ENCODE results near the gene PLAGL2.
"Not testable (repeated sequence)": the region's sequence is repeated elsewhere in the genome, so short reads cannot be mapped to it uniquely, and the experiment has no call there.

Gene PLAGL2, protein sequence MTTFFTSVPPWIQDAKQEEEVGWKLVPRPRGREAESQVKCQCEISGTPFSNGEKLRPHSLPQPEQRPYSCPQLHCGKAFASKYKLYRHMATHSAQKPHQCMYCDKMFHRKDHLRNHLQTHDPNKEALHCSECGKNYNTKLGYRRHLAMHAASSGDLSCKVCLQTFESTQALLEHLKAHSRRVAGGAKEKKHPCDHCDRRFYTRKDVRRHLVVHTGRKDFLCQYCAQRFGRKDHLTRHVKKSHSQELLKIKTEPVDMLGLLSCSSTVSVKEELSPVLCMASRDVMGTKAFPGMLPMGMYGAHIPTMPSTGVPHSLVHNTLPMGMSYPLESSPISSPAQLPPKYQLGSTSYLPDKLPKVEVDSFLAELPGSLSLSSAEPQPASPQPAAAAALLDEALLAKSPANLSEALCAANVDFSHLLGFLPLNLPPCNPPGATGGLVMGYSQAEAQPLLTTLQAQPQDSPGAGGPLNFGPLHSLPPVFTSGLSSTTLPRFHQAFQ

DNA sequence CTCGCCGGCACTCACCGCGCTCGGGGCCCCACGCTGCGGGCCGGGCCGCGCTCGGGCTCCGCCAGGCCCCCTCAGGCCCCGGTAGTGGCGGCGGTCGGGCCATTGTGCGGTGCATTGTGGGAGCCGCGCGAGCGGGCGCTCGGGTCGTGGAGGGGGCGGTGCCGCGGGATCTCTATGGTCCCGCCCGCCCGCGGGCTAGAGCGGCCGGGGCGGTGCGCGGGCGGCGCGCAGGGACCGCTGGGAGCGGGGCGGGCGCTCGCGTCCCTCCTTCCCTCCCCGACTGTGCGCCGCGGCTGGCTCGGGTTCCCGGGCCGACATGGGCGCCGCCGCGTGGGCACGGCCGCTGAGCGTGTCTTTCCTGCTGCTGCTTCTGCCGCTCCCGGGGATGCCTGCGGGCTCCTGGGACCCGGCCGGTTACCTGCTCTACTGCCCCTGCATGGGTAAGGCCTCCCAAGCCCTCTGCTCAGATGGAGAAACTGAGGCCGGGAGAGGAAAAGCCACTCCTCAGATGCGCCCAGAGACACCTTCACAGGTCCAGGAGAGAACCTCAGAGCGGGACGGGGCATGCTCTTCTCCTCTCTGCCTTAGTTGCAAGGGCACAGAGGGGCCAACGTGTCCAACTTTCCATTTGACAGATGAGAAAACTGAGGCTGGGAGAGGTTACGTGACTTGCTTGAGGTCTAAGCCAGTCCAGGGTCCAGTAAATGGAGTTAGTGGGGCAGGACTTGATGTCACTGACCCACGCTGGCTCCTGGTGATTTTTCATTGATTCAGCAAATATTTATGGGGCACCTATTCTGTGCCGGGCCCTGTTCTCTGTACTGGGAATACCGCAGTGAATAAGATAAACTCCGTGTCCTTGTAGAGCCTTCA is at the start of gene PLAGL2, which contains the start of gene POFUT1:
Gene PLAGL2 (minus strand): TSS at position 118 of the 873 bp plus-strand sequence. CDS start 5,565 bp downstream, outside the sequence.
Gene POFUT1 (plus strand): TSS at position 255 of the 873 bp plus-strand sequence. CDS start 62 bp downstream, at position 317.
- DNase-seq: peak; percentile 91

DNA sequence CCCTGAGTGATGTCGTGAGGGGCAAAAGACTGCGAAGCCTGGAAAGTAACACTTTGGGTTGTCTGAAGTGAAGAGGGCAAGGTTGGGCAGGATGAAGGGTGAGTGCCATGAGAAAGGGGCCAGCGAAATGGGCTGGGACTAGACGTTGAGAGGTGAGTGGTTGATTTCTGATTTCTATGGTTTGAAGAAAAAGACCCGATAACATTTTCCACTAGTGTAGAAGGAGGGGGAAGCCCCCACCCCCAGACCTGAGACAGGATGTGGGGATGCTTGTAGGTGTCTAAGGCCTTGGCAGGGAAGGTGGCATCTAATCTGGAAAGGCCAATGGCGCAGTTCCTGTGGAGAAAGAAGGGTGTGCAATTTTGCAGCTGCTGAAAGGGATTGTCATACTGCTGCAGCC is 44.6 kb upstream of the PLAGL2 start:
- no peak for DNase-seq

DNA sequence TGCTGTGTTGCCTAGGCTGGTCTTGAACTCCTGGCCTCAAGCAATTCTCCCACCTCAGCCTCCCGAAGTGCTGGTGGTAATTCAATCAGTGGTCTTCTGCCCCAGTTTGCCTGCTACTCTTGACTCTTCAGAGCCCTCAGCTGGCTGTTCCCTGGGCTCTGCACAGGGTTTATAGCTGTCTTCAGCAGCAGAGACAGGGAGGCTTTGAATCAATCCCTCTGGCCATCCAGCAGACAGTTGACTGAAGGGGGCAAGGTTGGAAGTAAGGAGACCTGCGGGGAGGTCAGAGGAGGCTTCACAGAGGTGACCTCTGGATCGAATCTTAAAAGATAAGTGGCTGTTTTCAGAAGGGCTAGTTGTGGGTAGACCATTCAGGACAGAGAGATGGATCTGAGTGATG is 43.9 kb upstream of the PLAGL2 start:
- no peak for DNase-seq

DNA sequence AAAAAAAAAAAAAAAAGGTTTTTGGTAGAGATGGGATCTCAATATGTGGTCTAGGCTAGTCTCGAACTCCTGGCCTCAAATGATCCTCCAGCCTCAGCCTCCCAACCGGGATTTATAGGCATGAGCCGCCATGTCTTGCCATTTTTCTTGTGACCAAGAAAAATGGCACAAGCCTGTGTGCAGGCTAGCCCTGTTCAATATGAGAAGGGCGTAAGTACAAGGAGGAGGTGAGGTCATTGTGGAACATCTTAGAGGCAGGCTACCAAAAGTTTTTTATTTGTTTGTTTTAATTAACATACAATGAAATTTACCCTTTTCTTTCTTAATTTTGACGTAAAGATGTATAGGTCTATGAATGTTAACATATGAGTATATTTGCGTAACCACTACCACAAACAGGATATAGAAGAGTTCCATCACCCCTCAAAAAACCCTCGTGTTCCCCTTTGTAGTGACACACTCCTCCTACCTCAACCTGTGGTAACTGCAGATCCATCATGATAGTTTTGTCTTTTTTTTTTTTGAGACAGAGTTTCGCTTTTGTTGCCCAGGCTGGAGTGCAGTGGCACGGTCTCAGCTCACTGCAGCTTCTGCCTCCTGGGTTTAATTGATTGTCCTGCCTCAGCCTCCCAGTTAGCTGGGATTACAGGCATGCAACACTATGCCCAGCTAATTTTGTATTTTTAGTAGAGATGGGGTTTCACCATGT is 41.6 kb upstream of the PLAGL2 start:
- no peak for DNase-seq

DNA sequence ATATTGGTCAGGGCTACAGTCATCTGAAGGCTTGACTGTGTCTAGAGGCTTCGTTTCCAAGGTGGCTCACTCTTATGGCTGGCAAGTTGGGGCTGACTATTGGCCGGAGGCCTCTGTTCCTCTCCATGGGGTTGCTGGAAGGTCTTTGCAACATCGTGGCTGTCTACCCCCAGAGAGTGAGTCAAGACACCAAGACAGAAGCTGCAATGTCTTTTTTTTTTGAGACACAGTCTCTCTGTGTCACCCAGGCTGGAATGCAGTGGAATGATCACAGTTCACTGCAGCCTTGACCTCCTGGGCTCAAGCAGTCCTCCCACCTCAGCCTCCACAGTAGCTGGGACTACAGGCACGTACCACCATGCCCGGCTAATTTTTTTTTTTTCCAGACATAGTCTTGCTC is 40.5 kb upstream of the PLAGL2 start:
- DNase-seq: no peak

DNA sequence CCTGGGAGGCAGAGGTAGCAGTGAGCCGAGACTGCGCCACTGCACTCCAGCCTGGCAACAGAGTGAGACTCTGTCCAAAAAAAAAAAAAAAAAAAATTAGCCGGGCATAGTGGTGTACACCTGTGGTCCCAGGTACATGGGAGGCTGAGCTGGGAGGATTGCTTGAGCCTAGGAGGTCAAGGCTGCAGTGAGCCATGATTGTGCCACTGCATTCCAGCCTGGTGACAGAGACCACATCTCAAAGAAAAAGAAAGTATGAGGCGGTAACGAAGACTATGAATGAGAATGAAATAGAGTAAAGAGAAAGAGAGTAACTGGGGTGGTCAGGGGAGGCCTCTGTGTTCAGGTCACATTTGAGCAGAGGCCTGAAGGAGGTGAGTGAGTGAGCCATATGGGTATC is 38.7 kb upstream of the PLAGL2 start:
- DNase-seq: not testable (repeated sequence)

DNA sequence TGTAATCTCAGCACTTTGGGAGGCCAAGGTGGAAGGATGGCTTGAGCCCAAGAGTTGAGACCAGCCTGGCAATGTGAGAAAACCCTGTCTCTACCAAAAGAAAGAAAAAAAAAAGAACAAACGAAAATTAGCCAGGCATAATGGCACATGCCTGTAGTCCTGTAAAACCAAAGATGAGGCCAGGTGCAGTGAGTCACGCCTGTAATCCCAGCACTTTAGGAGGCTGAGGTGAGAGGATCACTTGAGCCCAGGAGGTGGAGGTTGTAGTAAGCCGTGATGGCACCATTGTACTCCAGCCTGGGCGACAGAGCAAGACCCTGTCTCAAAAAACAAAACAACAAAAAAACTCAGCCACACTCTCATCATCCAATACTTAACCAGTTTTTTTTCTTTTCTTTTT is 37.4 kb upstream of the PLAGL2 start:
- no peak for DNase-seq

DNA sequence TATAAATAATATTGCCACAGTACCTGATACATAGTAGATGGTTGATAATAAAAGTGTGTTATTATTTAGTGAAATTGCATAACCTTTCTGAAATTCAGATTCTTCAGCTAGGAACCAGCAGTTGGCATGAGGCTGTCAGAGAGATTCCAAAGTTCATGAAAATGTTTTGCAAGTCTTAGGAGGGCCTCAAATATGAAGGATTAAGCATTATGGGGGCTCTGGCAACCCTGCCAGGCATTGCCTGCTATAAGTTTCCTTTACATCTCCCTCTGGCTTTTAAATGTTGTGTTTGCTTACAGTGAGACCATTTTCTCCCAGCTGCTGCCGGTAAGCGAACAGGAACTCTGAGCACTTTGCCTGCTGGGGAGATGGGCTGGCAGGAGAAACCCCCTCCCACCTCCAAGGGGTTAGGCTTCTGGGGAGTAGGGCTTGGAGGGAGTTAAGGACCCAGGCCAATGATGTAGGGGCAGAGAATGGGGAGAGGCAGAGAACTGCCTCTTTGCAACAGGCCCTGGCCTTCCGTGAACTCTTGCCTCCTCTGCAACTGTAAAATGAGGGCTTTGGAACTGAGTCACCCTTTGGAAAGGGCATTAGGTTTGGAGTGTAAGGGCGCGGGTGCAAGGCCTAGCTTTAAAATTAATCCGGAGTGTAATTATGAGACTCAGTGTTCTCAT is 36.7 kb upstream of the PLAGL2 start:
- no peak for DNase-seq

DNA sequence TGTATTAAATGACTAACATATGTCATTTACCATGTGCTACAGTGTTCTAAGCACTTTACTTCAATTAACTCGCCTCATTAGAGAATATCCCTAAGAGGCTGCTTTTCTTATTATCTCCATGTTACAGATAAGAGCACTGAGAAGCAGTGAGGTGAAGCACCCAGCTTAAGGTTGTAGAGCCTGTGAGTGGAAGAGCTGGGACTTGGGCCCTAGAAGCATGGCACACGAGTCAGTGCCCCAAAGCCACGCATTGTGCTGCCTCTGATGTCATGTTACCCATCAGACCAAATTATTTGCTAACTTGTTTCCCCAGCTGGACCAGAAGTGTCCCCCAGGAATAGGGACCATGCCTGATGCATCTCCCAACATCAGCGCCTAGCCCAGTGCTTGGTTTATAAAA is 34.3 kb upstream of the PLAGL2 start:
- no peak for DNase-seq

DNA sequence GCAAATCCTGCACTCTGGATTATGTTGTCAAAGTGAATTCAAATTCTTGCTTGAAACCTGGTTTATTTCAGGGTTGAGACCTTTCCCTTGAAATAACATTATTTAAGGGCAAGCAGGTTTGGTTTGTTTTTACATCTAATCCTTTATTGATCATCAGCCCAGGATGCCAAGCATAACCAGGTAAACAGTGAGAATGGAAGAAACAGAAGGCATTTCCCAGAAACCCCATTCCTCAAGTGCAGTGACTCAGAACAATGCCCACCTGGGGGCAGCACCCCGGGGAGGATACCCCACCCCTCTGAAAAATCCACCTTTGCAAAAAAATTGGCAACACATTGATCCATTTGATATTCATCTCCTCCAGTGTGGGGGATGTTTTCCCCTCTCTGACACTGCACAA is 32.7 kb upstream of the PLAGL2 start:
- DNase-seq: no peak

DNA sequence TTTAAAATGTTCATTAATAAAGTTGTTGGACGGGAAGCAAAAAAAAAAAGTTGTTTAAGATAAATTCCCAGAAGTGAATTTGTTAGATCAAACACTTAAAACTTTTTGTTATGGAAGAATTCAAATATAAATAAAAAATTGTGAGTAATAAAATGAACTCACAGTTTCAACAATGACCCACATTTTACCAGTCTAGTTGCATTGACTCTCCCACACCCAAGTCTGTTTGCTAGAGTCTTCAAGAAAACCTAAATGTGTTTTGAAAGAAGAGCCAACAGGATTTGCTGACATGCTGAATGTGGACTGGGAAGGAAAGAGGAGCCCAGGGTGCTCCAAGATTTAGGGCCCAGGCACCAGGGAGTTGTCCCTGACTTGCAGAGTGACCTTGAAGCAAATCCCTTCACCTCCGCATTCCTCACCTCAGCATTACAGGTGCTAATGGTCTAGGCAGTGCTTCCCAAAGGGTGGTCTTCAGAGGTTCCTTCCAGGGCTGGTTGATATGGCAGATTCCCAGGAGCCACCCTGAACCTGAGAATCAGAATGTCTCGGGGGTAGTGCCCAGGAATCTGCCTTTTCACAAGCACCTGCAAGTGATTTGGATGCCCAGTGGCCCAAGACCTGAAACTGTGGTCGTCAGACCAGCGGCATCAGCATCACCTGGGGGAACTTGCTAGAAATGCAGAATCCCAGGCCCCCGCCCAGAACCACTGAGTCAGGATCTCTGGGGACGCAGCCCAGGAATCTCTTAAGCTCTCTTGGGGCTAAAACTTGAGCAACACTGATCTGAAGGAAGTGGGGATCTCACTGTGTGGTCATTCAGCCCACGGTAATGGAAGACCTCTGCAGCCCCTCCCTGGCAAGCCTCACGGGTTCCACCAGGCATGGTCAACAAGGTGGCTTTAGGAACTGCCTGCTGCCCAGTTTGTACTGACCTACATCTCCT is 31.2 kb upstream of the PLAGL2 start:
- no peak for DNase-seq

DNA sequence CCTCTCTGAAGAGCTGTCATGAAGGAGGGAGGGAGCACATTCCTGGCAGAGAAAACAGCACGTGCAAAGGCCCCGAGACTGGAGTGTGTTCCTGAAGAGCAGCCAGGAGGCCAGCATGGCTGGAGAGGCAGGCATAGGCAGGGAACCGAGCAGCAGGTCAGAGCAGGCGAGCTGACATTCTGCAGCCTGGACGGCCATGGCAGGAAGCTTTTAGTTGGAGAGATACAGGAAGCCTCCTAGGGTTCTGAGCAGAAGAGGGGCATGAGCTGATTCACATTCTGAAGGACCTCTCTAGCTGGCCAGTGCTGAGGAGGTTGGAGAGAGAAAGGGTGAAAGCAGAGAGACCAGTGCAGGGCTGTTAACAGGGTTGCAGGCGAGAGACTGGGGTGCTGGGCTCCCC is 29.9 kb upstream of the PLAGL2 start:
- DNase-seq: no peak

DNA sequence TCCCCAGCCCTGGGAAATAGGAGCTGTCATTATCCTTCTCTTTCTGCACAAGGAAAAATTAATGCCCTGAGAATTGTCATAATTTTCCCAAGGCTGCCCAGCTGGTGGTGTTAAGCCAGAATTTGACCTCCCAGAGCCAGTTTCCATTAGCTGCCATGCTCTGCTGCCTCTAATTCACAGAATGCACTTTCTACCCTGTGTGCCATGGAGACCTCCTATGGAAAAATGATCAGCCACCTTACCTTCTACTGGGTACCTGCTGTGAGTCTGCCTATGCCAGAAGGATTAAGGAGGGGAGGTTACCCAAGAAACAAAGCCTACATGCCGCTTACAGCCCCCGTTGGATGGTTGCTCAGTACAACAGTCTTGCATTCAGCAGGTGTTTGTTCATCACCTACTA is 29.3 kb upstream of the PLAGL2 start:
- DNase-seq: no peak

DNA sequence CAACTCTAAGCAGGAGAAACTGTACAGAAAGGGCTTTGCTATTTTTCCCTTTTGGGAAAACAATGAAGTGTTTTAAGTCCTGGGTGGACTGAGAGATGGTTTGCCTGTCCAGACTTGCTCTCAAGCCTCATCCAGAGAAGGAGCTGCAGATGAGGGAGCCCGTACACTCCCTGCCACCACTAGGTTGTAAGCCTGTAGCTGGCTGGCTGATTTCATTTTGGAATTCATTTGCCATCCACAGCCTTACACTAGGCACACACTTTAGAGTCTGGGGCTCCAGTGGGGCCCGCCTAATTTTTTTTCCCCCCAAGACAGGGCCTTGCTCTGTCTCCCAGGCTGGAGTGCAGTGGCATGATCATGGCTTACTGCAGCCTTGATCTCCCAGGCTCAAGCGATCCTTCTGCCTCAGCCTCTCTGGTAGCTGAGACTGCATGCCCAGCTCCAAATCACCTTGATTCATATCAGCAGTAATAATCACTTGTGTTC is 28.5 kb upstream of the PLAGL2 start:
- DNase-seq: no peak

DNA sequence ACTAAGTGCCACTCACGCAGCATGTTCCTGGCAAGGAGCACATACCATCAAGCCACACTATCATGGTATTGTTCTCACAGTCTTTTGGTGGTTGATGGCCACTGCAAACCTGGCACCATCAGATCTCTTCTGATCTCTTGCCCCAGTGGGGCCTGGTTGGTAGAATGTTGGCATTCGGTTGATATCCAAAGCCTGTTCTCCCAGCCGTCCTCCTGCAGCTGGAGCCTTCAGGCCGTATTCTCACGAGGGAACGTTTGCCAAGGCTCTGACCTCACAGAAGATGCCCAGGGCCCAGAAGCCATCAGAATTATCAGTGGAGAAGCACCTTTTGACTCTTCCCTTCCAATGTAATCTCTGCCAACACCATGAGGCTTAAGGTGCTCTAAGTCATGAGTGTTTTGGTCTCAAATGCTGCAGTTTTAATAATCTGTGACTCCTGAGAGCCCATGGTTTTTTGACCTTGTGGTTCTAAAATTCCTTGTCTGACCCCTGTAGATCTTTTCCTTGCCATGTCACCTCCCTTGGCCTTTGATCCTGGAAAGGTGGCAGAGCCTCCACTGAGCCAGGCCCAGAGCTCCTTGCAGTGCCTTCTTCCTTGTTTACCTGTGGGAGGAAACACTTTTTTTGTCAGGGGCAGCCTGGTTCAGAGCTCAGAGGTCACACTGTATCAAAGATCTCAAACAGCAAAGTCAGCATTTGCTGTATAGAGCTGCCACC is 27.9 kb upstream of the PLAGL2 start:
- DNase-seq: no peak

DNA sequence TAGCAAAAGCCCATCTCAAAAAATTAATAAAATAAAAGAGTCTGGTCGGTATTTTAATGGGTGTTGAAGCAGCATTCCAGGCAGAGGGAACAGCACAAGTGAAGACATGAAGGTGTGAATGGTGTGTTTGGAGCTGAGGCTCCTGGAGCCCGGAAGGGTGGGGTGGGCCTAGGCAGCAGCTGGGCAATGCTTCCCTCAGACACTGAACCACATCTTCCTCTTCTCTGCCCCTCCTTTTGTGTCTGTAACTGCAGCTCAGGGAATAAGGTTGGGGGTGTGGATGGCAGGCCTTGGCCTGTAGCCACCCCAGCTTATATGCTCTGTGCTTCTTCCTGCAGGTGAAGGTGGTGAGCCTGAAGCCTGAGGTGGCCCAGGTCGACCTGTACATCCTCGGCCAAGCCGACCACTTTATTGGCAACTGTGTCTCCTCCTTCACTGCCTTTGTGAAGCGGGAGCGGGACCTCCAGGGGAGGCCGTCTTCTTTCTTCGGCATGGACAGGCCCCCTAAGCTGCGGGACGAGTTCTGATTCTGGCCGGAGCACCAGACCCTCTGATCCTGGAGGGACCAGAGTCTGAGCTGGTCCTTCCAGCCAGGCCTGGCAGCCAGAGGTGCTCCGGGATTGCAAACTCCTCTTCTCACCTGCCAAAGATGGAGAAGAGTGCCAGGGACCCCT is 26.7 kb upstream of the PLAGL2 start:
- DNase-seq: no peak

DNA sequence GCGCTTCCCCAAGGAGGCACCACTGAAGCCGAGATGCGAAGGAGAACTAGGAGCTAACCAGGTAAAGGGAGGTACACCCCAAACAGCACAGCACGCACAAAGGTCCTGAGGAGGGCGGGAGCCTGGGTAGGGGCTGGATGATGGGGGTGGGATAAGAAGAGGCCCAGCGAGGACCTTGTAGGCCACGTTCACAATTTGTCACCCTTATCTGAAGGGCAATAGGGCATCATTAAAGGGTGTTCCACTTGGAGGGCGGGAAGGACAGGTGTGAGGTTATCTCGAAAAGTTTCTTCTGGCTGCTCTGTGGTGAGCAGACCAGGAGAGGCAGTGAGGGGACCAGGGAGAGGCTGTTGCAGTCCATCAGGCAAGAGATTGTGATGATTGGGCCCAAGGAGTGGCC is 25.7 kb upstream of the PLAGL2 start:
- DNase-seq: no peak

DNA sequence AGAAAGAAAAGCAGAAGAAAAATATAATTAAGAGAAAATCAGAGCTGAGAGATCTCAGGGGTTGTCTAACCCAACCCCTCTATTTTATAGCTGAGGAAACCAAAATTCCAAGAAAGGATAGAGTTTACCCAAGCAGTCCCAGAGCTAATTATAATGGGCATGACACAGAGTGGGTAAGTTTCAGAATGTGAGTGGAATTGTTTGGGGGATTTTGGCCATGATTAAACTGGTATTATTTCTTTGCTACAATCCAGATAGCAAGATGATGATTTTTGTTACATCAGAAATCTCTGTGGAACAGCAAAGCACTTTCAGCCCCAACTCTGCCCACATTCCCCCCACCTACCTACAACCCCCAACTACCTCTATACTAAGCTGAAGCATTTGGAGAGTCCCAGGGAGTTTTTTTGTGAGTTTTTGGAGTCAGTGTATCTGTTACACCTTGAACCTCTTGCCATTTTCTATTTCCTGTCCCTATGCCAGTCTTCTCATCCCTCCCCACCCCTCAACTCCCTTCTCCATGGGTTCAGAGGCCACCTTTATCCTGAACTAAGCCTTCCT is 24.9 kb upstream of the PLAGL2 start:
- DNase-seq: no peak

DNA sequence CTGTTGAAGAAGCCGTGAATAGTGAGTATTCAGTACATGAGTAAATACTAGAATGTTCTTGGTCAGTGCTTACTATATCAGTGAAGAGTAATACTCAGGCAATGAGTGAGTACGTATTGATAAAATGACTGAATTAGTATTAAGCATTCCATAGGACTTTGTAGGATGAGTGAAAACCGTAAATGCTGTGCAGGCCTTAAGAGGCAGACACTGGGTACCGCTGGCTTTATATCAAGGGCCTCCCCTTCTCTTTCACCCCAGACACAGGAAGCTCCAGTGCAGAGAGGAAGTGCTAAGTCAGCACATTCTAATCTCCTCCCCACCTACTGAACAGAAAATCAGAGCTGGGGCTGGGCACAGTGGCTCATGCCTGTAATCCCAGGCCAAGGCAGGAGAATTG is 24.3 kb upstream of the PLAGL2 start:
- no peak for DNase-seq

DNA sequence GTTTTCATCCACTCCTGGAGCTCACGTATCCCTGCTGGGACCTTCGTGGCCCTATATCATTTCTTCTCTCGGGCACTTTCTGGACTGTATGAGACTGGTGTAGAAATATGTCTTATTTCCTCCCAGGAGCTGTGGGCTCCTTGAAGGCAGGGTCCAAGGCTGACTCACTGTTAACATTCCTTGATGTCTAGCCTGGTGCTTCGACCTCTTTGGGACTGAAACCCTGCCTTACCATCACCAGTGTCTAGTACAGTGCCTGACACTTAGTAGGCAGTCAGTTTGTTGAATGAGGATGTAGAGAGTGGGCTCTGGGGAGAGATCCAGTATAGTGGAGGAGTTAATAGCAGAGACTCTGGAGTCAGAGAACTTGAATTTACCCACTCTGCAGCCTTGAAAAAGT is 23.7 kb upstream of the PLAGL2 start:
- no peak for DNase-seq

Measured in NCI-H510A (cell line).